NB4 (cell line): ENCODE measurements around the gene NUDT15.

Experiments used
- DNase-seq: peaks from one replicate; pipeline ENCODE4 v3.0.0; 2010; ENCODE audit warnings: low read depth
- H3K4me3 ChIP-seq: one replicate; pipeline ENCODE4 v1.5.1; 2011; ENCODE audit warnings: mild to moderate bottlenecking, low read depth, low read length, moderate library complexity
- CTCF ChIP-seq: IDR thresholded peaks from one replicate; pipeline ENCODE4 v1.5.1; 2012; ENCODE audit warnings: low read depth, low read length
- MYC ChIP-seq: IDR thresholded peaks from 2 replicates; pipeline ENCODE4 v1.6.1; 2011; ENCODE audit warnings: low read depth, low read length
- POLR2A ChIP-seq: IDR thresholded peaks from 2 replicates; pipeline ENCODE4 v1.6.1; 2011; ENCODE audit warnings: mild to moderate bottlenecking; ENCODE audit not compliant: insufficient read length; ENCODE audit errors: extremely low read depth
- TF ChIP-seq, protein P1 (sequence below): IDR thresholded peaks from 2 replicates; pipeline ENCODE4 v1.6.1; 2011; ENCODE audit warnings: low read depth, low read length

Gene NUDT15

DNA sequence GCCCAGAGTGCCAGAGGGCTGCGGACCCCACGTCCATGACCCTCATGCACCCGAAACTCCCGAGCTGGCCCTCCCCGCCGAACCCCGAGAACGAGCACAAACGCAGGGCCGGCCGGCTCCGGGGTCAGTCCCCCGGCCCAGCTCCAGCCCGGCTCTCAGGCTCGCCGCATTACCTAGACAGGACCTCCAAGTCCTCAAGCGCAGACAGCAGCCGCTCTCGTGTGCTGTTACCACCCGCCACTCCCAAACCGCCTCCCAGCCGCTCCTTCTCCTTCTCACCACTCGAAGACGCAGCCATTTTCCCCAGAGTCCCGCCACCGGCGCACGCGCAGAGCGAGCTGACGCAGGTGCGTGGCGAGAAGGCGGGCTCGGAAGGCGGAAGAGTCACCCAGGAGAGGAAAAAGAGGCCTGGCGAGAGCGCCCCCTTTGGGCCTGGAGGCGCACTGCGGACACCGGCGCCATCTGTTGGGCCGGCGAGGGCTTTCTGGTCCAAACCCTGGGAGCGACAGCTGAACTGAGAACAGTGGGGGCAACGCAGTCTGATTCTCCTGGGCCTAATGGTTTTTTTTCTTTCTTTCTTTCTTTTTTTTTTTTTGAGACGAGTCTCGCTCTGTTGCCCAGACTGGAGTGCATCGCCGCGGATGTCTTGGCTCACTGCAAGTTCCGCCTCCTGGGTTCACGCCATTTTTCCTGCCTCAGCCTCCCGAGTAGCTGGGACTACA, 57.4 kb downstream of the NUDT15 start, which contains the start of gene MED4:
Gene MED4, minus strand, starts transcription at position 324 of the 722 bp plus-strand sequence. Its CDS starts 26 bp downstream, at position 298.
- TF ChIP-seq MYC (peak; percentile 97), CTCF (peak; percentile 98), POLR2A (peak; percentile 98)
- TF ChIP-seq, protein P1, sequence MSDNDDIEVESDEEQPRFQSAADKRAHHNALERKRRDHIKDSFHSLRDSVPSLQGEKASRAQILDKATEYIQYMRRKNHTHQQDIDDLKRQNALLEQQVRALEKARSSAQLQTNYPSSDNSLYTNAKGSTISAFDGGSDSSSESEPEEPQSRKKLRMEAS, result peak; percentile 94
- DNase-seq, result peak; percentile 96
- H3K4me3 ChIP-seq, result peak within 1 kb of the TSS; percentile 83

DNA sequence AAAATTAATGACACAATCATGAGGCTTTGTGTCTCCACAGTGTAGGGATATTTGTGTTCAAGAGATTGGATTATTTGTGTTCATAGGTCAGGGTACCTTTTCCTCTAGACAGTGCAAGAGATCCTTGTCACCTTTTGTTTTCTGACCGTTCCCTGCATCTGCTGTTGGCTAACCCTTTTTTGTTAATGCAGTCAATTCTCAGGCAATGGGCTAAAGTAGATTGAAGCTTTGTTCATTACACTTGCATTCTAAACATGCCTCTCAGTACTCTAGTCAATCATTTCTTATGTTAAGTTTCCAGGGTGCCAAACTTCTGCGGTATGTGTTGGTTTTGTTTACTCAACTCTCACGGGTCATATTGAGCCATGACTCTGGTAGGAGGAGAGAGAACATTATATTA, 59.1 kb downstream of the NUDT15 start:
- TF ChIP-seq, protein P1, result no peak
- TF ChIP-seq CTCF (no peak), POLR2A (no peak), MYC (no peak)
- no peak for DNase-seq
- H3K4me3 ChIP-seq, result no peak overlapping the region
